Common myeloid progenitor, CD34-positive (primary cell): ENCODE data around the gene MT3.

Experiments
- CTCF ChIA-PET: fragments of 350-600 bp; sonication (Branson Sonifier 250); formaldehyde crosslinking; loops from one replicate; lab custom pipeline; 2021; ENCODE audit warnings: antibody characterized with exemption; lab: Charles Lee
- POLR2A ChIA-PET: fragments of 350-600 bp; sonication (Branson Sonifier 250); formaldehyde crosslinking; loops from one replicate; lab custom pipeline; 2021; ENCODE audit warnings: antibody characterized with exemption; lab: Charles Lee
- DNase-seq, 3 donors: peaks; one replicate each; pipeline versions ENCODE4 v3.0.0 to v3.0.0-alpha.2; 2013
- H3K27ac ChIP-seq, 2 experiments: 1 replicate in 1 of 2; 2 replicates in 1 of 2; pipeline ENCODE4 v1.7.0; 2013; ENCODE audit warnings: inconsistent platforms in 2 of 2, low read length in 2 of 2, mild to moderate bottlenecking in 2 of 2, low read depth in 1 of 2, moderate library complexity in 1 of 2; ENCODE audit not compliant: severe bottlenecking in 2 of 2, insufficient read depth in 1 of 2, poor library complexity in 1 of 2
- H3K27me3 ChIP-seq, 5 experiments: replicated peaks in 2 of 5; 1 replicate in 3 of 5; 2 replicates in 2 of 5; pipeline versions ENCODE4 v1.6.1 to v1.7.0; 2013; ENCODE audit warnings: low read length in 4 of 5, mild to moderate bottlenecking in 2 of 5, moderate library complexity in 2 of 5, inconsistent platforms in 1 of 5; ENCODE audit not compliant: insufficient read depth in 5 of 5, control insufficient read depth in 4 of 5
- H3K36me3 ChIP-seq, 4 experiments: 1 replicate in 2 of 4; 2 replicates in 2 of 4; pipeline versions ENCODE4 v1.6.1 to v1.7.0; 2013; ENCODE audit warnings: low read length in 3 of 4, control low read depth in 1 of 4, mild to moderate bottlenecking in 1 of 4; ENCODE audit not compliant: control insufficient read depth in 4 of 4, insufficient read depth in 4 of 4
- H3K4me1 ChIP-seq, 4 experiments: 1 replicate in 3 of 4; 2 replicates in 1 of 4; pipeline versions ENCODE4 v1.6.1 to v1.7.1; 2013; ENCODE audit warnings: low read length in 3 of 4, mild to moderate bottlenecking in 3 of 4, control low read depth in 1 of 4, inconsistent platforms in 1 of 4, moderate library complexity in 1 of 4; ENCODE audit not compliant: control insufficient read depth in 4 of 4, insufficient read depth in 4 of 4; ENCODE audit errors: control extremely low read depth in 1 of 4
- H3K4me3 ChIP-seq, 7 experiments: 1 replicate in 4 of 7; 2 replicates in 3 of 7; pipeline versions ENCODE4 v1.5.1 to v1.7.0; 2013; ENCODE audit warnings: mild to moderate bottlenecking in 7 of 7, low read length in 6 of 7, moderate library complexity in 6 of 7, inconsistent platforms in 2 of 7, low read depth in 2 of 7, control low read depth in 1 of 7; ENCODE audit not compliant: insufficient read depth in 4 of 7, control insufficient read depth in 1 of 7; ENCODE audit errors: extremely low read depth in 1 of 7
- H3K9me3 ChIP-seq, 5 experiments: 1 replicate in 4 of 5; 2 replicates in 1 of 5; pipeline versions ENCODE4 v1.6.1 to v1.7.1; 2013; ENCODE audit warnings: low read length in 4 of 5, mild to moderate bottlenecking in 2 of 5, inconsistent platforms in 1 of 5, low read depth in 1 of 5, moderate library complexity in 1 of 5; ENCODE audit not compliant: control insufficient read depth in 4 of 5, insufficient read depth in 2 of 5; ENCODE audit errors: control extremely low read depth in 1 of 5
- WGBS: methylation state at CpG from one replicate; pipeline ENCODE4 v1.1.5; 2013; ENCODE audit not compliant: insufficient coverage; 5-methylcytosine and 5-hydroxymethylcytosine counted together

MT3 gene

GRCh38 chr16:56626685-56627084 lies 37.4 kb downstream of the MT3 start:
- Histone ChIP-seq H3K4me3 (no peak overlapping the region), H3K27me3 (peaks cover 9 to 77% (median 41%) of the 10 kb centered on the region in 5 experiments), H3K4me1 (peaks cover 0 to 15% (median 7%) of the 10 kb centered on the region in 4 experiments), H3K27ac (no peak overlapping the region), H3K36me3 (no peaks in the 10 kb centered on the region), H3K9me3 (no peaks in the 10 kb centered on the region)
- ChIA-PET POLR2A (interaction anchor here (0.6 kb wide), 1 partner anchor 53 kb away, joined by 3 read pairs; no protein-coding TSS in a partner anchor), CTCF (interaction anchor here (0.9 kb wide), 1 partner anchor 1098 kb away, joined by 3 read pairs; no protein-coding TSS in a partner anchor)
- WGBS: 65% methylated on average over 3 of the region's 7 CpGs
- DNase-seq: no peak

GRCh38 chr16:56628486-56629350 lies 39.4 kb downstream of the MT3 start:
- no peaks in the 10 kb centered on the region for H3K9me3 ChIP-seq
- peaks cover 9 to 92% (median 50%) of the 10 kb centered on the region in 5 experiments for H3K27me3 ChIP-seq
- no peak overlapping the region for H3K4me3 ChIP-seq
- DNase-seq: no peak
- 85% methylated on average over 6 of the region's 9 CpGs for WGBS
- no peak overlapping the region for H3K27ac ChIP-seq
- H3K4me1 ChIP-seq: peaks cover 0 to 26% (median 14%) of the 10 kb centered on the region in 4 experiments
- ChIA-PET POLR2A (interaction anchor here (1.0 kb wide), 1 partner anchor 9 kb away, joined by 3 read pairs; the partner anchor contains the start of gene MT1A), CTCF (interaction anchor here (1.1 to 1.3 kb wide), 2 partner anchors 21 to 24 kb away, joined by 3 read pairs; partner anchors contain the start of gene MT2A)
- no peaks in the 10 kb centered on the region for H3K36me3 ChIP-seq

- H3K27me3 ChIP-seq: peaks cover 9 to 94% (median 50%) of the 10 kb centered on the region in 5 experiments
- WGBS: 82% methylated on average over 2 of the region's 3 CpGs
- no peak overlapping the region for H3K4me3 ChIP-seq
- peaks cover 0 to 26% (median 14%) of the 10 kb centered on the region in 4 experiments for H3K4me1 ChIP-seq
- POLR2A ChIA-PET: interaction anchor here (1.0 kb wide), 1 partner anchor 9 kb away, joined by 3 read pairs; the partner anchor contains the start of gene MT1A
- H3K36me3 ChIP-seq: no peaks in the 10 kb centered on the region
- no peak overlapping the region for H3K27ac ChIP-seq
- no peak for DNase-seq
- no peaks in the 10 kb centered on the region for H3K9me3 ChIP-seq
- CTCF ChIA-PET: interaction anchor here (1.1 to 2.0 kb wide), 3 partner anchors 17 to 25 kb away, joined by 3 to 5 read pairs (median 3); partner anchors contain the start of gene MT2A
Observed at GRCh38 chr16:56629531-56629930, 40.2 kb downstream of the MT3 start.

GRCh38 chr16:56630134-56630533 lies 40.8 kb downstream of the MT3 start:
- H3K27ac ChIP-seq: no peak overlapping the region
- H3K9me3 ChIP-seq: no peaks in the 10 kb centered on the region
- DNase-seq: no peak
- peaks cover 9 to 94% (median 49%) of the 10 kb centered on the region in 5 experiments for H3K27me3 ChIP-seq
- CTCF ChIA-PET: interaction anchor here (0.9 to 2.0 kb wide), 5 partner anchors 11 to 116 kb away, joined by 3 to 5 read pairs (median 4); no protein-coding TSS in a partner anchor
- 97% methylated on average over 3 of the region's 3 CpGs for WGBS
- H3K4me3 ChIP-seq: no peak overlapping the region
- POLR2A ChIA-PET: no interaction called here
- peaks cover 0 to 27% (median 14%) of the 10 kb centered on the region in 4 experiments for H3K4me1 ChIP-seq
- no peaks in the 10 kb centered on the region for H3K36me3 ChIP-seq

GRCh38 chr16:56631197-56631596 lies 41.9 kb downstream of the MT3 start:
- POLR2A ChIA-PET: no interaction called here
- no peak for DNase-seq
- Histone ChIP-seq H3K36me3 (no peaks in the 10 kb centered on the region), H3K27ac (no peak overlapping the region), H3K4me1 (peaks cover 0 to 25% (median 16%) of the 10 kb centered on the region in 4 experiments), H3K4me3 (no peak overlapping the region), H3K27me3 (peaks cover 9 to 94% (median 45%) of the 10 kb centered on the region in 5 experiments), H3K9me3 (no peaks in the 10 kb centered on the region)
- 97% methylated on average over 10 of the region's 10 CpGs for WGBS
- CTCF ChIA-PET: interaction anchor here (0.8 to 2.0 kb wide), 7 partner anchors 10 to 117 kb away, joined by 3 to 5 read pairs (median 4); no protein-coding TSS in a partner anchor

- H3K9me3 ChIP-seq: no peaks in the 10 kb centered on the region
- DNase-seq: no peak
- peaks cover 9 to 94% (median 46%) of the 10 kb centered on the region in 5 experiments for H3K27me3 ChIP-seq
- CTCF ChIA-PET: interaction anchor here (1.2 to 1.6 kb wide), 2 partner anchors 28 to 54 kb away, joined by 3 to 4 read pairs; no protein-coding TSS in a partner anchor
- H3K27ac ChIP-seq: no peak overlapping the region
- peaks cover 0 to 25% (median 16%) of the 10 kb centered on the region in 4 experiments for H3K4me1 ChIP-seq
- H3K36me3 ChIP-seq: no peaks in the 10 kb centered on the region
- H3K4me3 ChIP-seq: peak overlapping the region in 5 of 7 experiments; percentile 21 to 62 (median 55)
- WGBS: 30% methylated on average over 13 of the region's 14 CpGs
- POLR2A ChIA-PET: no interaction called here
Observed at GRCh38 chr16:56631832-56632155, 42.5 kb downstream of the MT3 start.
